ENCODE data around the gene VSIG10L. TPM values are rescaled to one million over a fixed set of nuclear protein-coding genes. Genes with fewer than 3 reads are reported as not detected.

VSIG10L gene
- 1.3 TPM for polyA plus RNA-seq (ENCODE audit: insufficient read length)

GRCh38 chr19:51341976-51342580 is at the start of gene VSIG10L:
TSS of gene VSIG10L (minus strand) at chr19:51342139. CDS start at chr19:51342124, 15 bp downstream.
- no peak for DNase-seq

DNA sequence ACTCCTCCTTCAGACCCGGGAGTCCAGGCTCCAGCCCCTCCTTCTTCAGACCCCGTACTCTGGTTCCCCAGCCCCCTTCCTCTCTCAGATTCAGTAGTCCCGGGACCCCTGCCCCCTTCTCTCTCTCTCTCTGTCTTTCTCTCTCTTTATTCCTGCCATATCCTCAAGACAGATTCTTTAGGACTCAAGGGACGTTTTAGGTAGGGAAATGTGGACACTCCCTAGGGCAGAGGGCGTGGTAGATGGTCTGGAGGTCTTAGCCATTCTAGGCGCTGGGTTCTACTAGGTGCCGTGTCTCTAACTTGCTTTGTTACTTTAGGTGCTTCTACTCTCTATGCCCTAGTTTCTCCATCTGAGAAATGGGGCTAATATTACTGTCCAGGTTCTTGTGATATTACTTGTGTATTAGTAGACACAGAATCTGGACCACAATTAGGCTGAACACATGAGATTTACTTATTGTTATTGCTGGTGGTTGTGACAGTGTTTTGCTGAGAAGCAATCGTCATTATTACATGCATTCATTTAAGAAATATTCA is 49.2 kb upstream of the VSIG10L start:
- no peak for DNase-seq

DNA sequence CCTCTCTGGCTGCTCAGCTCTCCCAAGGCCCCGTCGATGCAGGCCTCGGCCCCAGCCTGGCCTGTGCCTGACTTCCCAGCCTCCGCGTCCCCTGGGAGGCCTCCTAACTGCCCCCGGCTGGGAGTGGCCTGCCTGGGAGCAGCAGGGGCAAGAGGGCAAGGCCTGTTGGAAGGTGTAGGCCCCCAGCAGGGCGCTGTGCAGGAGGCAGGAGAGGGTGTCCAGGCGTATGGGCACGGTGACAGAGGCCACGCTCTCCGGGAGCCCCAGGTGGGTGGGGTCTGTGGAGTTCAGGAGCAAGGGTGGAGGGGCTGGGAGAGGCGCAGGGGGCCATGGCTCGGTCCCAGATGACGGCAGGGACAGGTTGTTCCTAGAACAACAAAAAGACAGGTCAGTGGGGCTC is 47.2 kb upstream of the VSIG10L start:
- no peak for DNase-seq

DNA sequence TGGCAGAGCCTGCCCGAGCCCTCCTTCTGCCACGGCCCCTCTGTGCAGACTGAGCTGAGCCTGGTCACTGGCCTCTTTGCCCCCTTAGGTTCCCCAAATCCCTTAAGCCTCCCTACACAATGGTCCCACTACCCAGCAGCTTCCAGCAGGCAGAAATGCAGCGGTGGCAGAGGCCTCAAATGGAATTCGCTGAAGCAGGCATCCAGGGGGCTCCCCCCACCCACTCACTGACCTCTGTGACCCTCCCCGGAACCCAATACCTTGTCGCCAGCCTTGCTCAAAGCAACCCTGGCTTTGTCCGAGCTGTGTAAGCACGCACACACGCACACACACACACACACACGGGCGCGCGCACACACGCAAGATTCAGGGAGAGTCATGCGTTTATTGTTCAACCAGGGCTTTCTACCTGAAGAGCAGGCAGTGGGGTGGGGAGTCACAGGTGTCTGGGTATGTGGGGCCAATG is 46.0 kb upstream of the VSIG10L start, which contains the start of gene LIM2:
Gene LIM2, minus strand, starts transcription at position 51 of the 466 bp plus-strand sequence. CDS start 531 bp downstream, outside the sequence.
- no peak for DNase-seq

GRCh38 chr19:51386882-51387520 is 45.1 kb upstream of the VSIG10L start:
- DNase-seq: no peak

GRCh38 chr19:51382004-51382403 is 40.1 kb upstream of the VSIG10L start:
- DNase-seq: no peak

- no peak for DNase-seq
Measured at GRCh38 chr19:51380379-51380778, 38.4 kb upstream of the VSIG10L start.

- no peak for DNase-seq
Measured at GRCh38 chr19:51377422-51377821, 35.5 kb upstream of the VSIG10L start.

DNA sequence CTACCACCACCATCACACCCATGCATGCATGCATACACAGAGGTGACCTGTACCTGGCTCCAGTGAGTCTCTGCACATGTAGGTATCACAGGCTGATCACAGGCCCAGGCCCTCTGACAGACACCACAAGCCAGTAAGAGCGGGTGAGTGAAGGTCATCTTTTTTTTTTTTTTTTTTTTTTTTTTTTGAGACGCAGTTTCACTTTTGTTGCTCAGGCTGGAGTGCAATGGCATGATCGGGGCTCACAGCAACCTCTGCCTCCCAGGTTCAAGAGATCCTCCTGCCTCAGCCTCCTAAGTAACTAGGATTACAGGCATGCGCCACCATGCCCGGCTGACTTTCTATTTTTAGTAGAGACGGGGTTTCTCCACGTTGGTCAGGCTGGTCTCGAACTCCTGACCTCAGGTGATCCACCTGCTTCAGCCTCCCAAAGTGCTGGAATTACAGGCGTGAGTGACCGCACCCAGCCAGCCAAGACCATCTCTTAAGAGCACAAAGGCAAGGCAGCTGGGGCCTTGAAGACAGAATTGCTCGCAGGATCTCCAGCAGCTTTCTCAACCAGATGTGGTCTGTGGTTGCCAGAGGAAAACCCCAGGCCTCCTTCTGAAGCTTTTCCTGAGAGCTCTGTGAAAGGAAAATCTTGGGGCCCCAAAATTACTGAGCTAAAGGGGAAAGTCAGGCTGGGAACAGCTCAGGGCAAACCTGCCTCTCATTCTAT is 33.7 kb upstream of the VSIG10L start:
- DNase-seq: no peak

GRCh38 chr19:51372649-51373504 is 30.9 kb upstream of the VSIG10L start, which contains the start of gene NKG7:
TSS of gene NKG7 (minus strand) at chr19:51372654. CDS start at chr19:51372535, 119 bp downstream.
- DNase-seq: no peak

DNA sequence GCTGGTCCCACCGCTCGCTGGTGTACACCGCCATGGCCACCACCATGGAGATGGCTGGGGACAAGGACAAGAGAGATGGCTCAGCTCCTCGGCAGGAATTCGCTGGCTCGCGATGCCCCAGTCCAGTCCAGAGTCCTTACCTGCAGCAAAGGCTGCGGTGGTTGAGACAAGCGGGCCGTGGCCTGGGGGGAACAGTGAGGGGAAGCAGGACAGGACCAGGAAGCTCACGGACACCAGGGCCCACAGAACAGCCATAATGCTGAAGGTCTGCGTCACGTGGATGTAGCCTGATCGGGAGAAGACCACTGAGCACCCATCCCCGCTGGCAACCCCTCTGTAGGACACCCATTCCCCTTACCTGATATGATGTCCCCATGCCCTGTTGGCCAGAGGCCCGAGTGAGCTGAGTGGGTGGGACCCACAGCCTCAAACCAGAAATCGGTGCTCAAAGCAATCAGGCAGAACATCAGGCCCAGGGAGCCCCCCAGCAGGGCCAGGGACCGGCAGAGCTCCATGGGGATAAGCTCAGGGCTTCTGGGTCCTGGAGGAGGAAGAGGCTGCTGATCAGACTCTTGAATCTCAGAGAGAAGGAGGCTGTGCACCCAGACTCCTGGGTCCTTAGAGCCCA is 30.2 kb upstream of the VSIG10L start:
- no peak for DNase-seq

- no peak for DNase-seq
Measured at GRCh38 chr19:51371186-51371690, 29.3 kb upstream of the VSIG10L start.

- no peak for DNase-seq
Measured at GRCh38 chr19:51370230-51370629, 28.3 kb upstream of the VSIG10L start.

GRCh38 chr19:51368366-51369282 is 26.7 kb upstream of the VSIG10L start, which contains the start of gene CLDND2:
TSS of gene CLDND2 (minus strand) at chr19:51369003. CDS start at chr19:51368577, 426 bp downstream.
- DNase-seq: peak; percentile 19

- DNase-seq: peak; percentile 98
Measured at GRCh38 chr19:51367565-51368365, 25.8 kb upstream of the VSIG10L start.

DNA sequence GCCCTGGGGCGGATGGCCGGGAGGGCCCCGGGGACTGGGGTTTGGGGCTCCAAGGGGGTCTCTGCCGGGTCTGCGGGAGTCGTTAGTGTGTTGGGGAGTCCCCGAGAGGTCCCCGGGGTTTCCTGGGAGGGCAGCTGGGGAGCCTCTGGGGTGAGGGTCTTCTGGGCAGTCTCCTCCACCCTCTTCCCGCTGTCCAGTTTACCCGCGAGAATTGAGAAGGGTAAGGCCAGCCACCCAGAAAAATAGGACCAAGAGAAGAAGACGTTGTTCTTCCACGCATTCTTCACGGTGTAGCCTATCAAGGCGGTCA is 25.3 kb upstream of the VSIG10L start:
- no peak for DNase-seq

DNA sequence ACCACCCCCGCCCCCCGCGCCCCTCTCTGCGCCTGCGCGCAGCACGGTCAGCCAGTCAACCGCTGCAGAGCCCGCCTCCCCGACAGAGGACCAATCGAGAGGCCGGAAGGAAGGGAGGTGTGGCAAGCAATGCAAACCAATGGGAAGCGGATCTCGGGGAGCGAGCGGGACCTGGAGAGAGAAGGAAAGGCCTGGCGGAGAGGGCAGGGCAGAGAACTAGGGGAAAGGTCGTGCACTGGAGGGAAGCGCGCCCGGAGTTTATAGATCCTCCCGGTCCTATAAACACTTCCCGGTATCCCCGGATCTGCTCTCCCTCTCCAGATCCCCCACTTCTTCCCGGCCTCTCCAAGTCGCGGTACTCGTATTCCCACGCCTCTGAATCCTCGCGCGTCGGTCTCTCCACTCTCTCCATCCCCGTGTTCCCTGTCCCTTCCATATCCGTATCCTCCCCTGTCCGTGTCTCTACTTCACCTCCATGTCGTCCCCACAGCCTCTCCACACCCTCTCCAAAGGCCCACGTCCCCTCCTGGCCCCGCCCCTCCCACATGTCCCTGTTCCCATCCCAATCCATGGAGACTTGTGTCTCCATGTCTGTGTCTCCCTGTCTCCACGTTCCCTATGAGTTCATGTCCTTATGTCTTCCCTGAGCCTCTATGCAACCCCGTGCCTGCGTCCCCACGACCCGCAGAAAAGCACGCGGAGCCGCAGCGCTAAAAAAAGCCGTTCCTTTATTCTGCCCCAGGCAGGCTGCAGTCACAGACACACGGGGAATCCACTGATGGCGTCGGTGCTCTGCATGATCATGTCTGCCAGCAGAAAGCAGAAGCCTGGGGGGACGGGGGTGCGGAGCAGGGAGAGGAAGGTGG is 24.7 kb upstream of the VSIG10L start:
- DNase-seq: peak; percentile 97

- DNase-seq: no peak
Measured at GRCh38 chr19:51365965-51366388, 24.0 kb upstream of the VSIG10L start, which contains the start of gene ETFB. TSS of gene ETFB (minus strand) at chr19:51366388. CDS start at chr19:51366326, 62 bp downstream.

Measured in hindlimb muscle (tissue), 1 donor.